ENCODE data around the gene MYRFL.

Gene MYRFL

DNA sequence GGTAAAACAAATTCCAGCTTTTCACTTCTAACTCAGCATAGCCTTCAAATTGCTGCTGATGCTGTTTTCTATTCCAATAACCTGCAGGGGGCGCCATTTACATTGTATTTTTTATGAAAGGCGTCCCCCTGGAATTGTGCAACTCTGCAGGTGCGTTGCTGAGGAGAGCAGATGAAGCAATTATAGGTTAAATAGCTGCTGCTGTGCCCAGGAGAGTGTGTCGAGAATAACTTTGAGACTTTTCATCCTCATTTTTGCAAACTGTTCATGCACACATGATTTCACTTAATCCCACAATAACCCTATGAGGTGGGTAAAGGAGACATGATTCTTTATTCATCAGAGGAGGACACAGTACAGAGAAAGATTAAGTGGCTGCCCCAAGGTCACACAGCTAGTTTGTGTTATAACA, 75.7 kb downstream of the MYRFL start:
- no peak for FAIRE-seq

DNA sequence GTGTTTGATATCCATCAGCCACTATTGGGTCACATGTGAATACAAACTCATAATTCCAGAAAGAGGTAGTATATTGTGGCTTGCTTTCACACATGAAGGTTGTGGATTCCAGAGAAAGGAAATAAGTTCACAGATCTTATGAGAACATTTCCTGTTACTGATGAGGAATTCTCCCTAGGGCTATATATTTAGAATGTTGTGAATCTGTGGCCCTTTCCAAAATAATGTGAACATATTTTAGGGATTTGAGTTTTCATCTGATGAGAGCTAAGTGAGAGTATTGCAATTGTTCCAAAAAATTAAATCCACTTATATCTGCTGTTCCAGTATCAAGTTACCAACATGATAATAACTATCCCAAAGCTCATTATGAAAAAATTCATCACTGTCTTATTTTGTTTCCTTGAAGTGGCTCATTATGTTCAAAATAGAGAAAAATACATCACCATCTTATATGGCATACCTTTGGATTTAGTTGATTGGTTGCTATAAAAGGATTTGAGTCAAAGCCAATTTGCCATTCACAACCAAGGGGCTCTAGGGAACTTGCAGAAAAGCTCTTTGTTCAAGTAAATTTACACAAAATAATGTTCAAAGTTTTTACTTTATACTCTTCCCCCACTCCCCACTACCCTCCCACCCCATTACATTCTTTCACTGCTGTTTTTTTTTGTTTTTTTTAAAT, 76.3 kb downstream of the MYRFL start:
- no peak for FAIRE-seq

DNA sequence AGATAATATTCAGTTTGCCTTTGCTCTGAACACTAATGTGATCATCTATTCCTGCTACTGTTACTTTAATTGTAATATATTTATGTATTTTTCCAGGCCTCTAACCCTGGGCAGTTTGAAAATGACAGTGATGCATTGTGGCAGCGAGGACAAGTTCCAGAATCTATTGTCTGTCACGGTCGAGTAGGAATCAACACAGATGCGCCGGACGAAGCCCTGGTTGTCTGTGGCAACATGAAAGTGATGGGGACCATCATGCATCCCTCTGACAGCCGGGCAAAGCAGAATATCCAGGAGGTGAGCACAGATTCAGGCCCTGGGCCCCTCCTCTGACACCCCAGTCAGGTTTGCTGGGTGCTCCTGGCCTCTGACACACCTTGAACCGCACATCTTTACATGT, 78.5 kb downstream of the MYRFL start:
- FAIRE-seq, result no peak

DNA sequence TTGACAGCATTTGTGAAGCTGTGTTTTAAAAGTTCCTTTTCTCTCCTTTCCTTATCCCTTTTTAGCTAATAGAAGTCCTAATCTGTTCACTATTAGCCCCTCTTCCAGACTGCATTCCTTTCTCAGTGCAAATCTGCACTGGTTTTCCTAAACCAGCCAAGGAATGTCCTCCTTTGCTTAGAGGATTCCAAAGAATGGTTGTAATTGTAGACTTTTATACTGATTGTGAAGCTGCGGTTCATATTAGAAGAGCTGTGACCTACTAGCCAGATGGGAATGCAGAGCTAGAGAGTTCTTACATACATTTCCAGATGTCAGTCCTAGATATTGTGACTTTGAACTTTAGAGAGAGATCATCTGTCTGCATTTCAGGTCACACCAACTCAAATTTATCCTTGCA, 79.8 kb downstream of the MYRFL start:
- FAIRE-seq, result no peak

DNA sequence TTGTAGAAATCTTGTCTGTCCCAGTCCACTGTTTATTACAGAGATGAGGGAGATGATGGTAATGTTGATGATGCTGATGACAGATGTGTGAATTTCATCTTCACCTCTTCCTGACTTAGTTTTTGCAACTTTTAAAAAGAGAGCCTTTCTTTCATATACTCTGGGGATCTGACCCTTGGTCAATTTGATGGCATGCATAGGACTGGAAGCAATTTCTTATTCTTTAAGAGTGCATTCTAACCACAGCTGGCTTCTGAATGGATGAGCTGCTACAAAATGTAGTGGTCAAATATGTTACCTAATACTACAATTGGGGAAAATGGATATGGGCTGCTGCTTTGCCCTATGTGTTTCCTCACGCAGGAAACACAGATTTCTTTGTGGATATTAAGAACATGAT, 80.8 kb downstream of the MYRFL start:
- FAIRE-seq, result no peak

DNA sequence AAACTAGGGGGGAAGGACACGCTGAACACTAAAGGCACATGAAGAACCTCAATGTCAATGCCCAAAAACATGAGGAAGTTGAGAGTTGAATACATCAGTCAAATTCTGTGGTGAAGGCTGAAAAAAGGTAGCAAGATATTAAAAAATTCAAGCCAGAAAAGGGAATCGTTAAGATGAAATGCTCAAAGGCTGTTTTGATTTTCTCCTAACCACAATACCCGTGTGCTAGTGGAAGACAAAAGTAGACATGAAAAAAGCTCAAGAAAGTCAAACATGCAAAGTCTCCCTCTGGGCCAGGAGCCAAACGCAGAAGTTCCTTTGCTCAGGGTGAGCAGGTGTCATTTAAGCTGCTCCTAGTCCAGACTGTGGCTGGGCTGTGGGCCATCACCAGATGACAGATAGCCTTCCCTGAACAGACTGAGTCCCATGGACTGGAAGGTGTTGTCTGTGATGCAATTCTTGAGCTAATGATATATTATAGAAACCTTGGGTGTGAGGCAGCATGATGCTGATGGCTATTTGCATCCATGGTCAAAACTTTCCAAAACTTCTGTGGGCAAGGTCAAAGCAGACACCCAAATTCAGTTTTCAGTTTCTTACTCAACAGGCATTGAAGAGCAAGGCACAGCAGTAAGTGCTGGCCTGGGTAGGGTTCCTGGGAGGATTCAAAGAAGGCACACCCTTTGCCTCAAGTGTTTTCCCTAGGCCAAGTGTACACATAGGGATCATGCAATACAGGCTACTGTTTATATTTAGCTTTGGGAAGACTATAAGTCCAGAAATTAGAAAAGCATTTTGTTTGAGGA, 81.6 kb downstream of the MYRFL start:
- FAIRE-seq, result no peak

DNA sequence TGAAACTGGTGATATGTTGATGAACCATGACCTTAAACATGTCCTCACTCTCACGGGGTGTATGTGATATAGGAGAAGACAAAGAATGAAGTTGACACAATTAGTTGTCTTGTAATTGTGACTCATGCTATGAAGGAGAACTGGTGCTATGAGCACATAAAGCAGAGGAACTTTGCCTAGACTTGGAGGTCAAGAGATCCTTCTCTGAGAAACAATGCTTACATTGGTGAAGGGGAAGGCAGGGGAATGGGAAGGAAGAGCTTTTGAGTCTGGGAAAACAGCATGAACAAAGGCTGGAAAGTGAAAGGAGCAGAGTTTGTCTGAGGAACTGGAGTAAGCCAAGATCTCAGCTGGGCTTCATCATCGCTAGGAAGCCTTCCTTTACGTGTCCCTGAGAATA, 83.2 kb downstream of the MYRFL start:
- FAIRE-seq, result no peak

DNA sequence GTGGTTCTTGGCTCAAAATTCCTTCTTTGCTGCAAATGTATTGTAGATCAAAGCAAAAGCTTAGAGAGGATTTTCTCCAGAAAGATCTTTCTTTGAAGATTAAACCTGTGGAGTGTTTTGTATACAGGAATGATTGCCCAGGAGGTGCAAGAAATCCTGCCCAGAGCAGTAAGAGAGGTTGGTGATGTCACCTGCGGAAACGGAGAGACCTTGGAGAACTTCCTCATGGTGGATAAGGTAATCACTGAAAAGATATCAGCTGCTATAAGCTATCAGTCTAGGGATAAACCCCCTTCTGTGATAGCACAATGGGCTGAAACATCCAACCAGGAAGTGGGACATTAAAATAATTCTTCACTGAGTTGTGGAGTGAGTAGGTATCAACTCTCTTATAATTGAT, 85.7 kb downstream of the MYRFL start:
- no peak for FAIRE-seq

DNA sequence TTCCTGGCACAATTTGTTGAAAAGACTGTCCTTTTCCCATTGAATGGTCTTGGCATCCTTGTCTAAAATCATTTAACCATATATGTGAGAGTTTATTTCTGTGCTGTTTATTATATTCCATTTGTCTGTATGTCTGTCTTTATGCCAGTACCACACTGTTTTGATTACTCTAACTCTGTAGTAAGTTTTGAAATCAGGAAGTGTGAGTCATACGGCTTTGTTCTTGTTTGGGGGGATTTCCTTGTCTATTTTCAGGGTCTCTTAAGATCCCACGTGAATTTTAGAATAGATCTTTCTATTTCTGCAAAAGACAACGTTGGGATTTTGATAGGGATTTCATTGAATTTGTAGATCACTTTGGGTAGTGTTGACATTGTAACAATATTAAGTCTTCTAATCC, 88.5 kb downstream of the MYRFL start:
- no peak for FAIRE-seq

DNA sequence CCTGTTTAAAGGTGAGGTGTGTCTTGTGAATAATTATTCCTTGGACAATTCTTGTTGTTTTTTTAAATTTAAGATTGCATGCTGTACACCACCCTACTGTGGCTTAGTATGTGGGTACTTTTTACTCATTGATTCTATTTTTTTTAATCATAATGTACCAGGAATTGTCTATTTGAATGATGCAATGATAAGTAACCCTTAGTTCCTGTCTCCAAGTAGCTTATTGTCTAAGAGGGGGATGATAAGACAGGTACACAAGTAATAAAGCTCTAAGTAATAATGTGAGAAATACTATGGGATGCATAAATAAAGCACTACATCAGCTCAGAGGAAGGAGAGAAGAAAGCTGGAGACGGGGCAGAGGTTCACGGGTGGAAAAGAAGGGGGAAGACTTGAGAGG, 90.9 kb downstream of the MYRFL start:
- FAIRE-seq, result no peak

DNA sequence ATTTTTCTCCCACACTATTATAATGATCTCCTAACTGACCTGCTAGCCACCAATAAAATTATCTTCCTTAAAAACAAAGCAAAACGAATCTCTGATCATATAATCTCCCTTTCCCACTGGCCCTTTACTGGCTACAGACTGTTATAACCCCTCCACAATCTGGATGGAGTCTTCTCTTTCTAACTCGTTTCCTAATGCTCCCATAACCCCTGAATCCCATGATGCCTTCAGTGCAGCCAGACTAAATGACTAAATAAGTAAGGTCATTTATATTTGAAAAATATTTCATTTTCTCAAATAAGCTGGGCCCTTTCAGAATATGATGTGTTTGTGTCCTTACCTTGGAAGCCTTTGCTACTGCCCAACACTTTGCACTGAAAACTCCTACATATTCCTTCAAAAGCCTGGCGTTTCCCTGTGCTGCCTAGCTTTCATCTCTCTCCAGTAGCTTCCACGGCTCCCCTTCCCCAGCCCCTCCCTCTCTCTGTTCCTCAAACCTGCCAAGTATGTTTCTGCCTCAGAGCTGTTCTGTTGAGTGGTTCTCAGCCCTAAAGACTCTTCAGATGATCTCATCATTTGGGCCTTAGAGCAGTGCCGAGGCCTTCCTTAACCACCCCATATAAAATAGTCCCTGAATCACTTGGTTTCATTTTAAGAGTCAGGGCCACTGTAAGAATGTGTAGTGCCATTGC, 91.7 kb downstream of the MYRFL start:
- FAIRE-seq, result no peak

DNA sequence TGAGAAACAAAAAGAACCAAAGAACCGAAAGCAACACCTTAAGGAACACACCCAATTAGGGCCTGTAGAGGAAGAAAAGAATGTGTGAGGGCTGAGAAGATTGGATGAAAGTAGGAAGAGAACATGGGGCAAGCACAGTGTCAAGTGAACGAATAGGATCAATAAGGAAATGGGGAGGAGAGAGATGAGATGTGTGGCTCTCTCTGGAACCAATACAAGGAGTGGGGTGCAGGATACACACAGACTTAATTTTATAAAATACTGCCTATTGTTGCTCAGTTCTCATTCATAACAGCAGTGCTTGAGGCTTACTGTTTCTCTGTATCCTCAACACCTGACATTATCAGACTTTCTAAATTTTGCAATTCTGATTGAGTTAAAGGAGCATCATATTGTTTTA, 93.3 kb downstream of the MYRFL start:
- FAIRE-seq, result no peak

DNA sequence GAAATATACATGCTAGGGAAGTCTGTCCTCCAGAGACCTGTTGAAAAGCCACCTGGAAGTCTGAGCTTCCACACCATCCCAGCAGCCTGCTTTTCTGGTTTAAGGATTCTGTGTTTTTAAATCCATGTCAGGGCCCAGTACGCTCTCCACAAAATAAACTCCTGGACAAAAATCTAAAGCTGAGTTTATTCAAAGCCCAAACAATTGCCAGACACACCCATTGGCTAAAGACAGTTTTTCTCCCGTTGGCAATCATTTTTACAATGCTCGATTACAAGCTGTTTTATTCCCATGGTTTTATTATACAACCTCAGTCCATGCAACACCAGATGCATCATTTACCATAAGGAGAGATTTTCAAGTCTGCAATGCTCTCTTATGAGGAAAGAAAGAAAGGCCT, 94.5 kb downstream of the MYRFL start:
- no peak for FAIRE-seq

DNA sequence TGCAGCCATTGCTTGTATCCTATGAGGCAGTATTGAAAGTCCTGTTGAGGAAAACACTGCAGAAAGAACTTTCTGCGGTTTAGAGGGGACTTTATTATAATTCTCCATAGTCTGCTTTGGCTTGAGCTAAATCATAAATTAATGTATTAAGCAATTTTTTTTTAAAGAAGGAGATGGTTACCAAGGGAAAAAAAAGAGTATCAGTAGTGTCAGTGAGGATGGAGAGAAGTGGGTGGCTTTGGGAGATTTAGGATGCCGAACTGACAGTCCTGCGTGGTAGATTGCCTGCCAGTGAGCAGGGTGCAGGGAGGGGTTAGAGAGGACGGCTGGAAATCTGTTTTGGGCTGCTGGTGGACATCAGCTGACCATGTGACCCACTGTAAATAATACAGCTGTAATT, 96.8 kb downstream of the MYRFL start:
- no peak for FAIRE-seq

DNA sequence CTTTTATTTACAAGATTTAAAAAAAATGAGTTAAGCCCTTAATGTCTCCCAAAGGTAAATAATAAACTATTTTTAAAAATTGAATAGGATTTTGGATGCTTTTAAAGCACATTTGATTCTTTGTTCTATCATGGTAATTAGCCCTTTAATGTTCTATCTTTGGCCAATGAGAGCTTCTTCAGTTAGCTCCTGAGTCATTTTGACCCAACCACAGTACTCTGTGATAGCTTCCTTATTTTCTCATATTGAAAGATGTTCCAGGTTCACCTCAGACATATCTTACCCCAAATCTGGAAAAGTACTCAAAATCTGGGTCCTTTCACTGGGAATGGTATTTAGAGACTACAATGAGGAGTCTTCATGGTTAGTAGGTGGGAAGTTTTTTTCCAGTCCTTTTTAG, 98.0 kb downstream of the MYRFL start:
- no peak for FAIRE-seq

DNA sequence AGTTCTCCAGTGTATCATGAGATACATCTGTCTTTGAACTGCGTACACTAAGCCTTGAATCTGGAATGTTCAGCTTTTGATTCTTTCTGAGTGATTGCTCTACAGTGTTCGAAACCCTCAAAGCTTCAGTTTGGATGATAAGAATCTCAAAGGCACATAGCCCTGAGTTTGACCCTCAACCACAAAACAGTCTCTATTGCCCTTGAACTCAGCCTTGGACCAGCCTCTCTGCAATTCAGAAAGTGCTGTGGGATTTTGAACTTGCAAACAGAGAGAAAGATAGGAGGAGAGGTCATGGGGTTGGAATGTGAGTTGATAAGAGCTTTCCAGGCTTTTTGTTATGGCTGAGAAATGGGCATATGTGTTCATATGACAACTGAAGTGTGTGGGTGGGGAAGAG, 100.3 kb downstream of the MYRFL start:
- FAIRE-seq, result no peak

DNA sequence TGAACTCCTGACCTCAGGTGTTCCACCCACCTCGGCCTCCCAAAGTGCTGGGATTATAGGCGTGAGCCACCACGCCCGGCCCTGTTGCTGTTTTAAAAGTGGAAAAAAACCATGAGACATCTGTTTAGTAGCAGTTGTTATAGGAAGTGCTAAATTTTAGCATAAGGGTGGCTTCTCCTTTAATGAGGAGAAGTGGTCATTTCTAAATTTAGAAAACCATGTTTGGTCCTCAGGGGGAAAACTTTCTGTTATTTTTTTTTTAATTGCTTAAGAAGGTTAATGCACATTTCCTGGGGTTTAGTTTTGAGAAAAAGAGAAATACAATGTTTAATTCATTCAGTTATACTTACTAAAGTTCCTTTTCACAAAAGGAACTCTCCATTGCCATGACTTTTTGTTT, 102.1 kb downstream of the MYRFL start:
- no peak for FAIRE-seq

DNA sequence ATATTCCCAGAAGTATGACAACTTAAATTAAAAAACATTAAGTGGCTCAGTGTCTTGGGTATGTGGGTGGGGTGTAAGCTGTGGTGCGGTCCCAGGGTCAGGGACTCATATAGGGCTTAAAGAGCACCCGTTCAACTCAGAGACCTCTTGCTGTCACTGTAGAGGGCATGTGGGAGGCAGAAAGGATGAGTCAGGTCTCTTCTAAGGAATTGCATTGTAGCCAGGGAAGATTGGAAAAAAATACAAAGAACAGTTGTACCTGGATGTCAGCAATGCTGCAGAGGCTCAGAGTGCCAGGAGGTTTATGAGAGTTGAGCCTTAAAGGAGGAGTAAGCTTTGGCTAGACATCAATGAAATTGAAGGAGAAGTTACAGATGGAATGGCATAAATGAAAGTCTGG, 104.1 kb downstream of the MYRFL start:
- FAIRE-seq, result no peak

DNA sequence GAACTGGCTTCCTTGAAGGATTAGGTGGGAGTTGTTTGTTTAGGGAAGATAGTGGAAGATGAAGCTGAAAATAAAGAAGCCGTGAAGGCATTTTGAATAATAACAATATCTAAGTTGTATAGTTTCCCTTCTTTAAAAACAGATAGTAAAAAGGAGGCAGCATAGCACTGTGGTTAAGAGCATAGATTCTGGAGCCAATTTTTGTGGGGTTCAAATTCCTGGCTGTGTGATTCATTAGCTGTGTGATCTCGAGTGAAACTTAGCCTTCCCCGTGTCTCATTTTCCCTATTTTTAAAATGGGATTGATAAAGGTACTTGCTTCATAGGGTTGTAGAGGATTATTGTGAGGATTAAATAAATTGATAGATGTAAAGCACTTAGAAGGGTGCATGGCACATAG, 104.5 kb downstream of the MYRFL start:
- no peak for FAIRE-seq

DNA sequence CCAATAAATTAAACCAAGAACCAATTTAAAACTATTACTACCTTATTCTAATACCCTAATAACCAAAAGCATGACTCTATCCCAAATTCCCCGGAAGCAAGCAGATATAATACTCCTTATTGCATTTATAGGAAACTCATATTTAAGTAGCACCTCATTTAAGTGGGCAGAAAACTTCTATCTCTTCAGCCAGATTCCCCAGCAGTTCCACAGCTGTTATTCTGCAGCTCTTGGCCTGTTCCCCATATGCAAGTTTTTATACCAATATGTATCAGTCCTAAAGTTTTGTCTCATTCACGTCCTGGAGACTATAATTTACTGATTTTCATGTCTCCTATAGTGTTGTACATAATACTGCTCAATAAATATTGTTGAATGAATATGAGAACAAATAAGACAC, 106.5 kb downstream of the MYRFL start:
- FAIRE-seq, result no peak

DNA sequence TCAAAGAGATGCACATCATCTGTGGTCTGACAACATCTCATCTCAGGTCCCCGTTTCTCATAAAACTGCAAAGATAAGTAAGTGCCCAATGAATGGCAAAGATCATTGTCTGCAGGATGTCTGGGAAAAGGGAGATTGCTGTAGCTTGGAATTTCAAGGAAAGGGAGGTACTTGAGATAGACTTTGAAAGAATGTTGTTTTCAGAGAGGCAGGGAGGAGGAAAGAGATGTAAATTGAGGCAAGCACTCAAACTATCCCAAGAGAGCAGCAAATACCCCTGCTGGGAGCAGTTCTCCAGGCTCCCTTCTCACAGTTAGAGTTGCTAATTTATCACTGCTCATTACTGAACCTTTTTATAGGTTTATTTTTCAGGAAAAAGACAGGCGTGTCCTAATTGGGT, 107.1 kb downstream of the MYRFL start:
- FAIRE-seq, result no peak

DNA sequence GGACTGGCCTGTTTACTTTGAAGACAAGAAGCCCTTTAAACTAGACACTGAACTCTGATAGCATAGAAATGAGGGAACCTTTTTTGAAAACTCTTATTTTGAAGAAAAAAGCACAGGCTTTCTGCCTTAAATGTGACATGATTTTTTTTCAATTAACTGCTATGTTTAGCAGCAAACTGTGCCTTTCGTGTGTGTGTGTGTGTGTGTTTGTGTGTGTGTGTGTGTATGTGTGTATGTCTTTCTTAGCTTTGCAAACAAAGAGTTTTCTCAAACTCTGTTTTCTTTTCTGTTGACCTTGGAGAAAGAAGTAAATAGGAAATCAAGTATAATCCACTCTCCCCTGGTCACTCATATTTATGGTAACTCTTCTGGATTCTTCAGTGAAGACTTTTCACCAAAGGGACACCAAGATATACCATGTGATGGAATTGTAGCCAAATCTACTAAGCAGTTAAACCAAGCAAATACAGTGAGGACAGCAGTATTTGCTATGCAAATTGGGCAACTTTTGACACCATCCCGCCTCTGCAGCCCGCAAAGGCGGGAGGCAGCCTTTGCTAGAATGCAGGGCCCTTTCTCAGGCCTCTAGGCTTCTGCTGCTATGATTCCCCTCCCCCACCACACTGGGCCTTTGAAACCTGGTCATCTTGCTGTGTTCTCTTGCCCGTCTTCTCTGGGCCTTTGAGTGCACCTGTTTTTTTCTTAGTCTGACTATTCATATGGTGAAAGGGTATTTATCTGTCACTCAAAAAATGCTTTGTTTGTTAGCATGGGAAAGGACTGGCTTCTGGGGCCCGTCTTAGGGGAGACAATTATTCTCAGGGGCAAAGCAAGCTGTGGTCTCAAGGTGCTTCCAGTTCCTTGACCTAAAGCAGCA, 107.9 kb downstream of the MYRFL start:
- no peak for FAIRE-seq

DNA sequence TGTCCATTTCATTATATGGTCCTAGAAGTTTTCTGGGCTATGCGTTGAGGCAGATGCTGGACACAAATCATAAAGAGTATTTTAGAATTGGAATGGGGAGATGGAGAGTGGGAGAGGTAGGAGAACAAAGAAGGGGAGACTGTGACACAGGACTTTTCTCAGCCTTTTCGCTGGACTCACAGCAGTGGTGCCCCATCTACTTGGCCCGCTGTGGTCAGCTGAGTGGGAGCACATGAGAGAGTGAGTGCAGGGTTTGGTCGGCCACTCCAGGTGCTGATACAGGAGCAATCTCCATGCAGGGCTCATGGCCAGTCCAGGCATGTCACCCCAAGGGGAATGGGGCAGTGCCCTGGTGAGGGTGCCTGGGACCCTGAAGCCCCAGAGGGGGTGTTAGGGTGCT, 109.0 kb downstream of the MYRFL start:
- no peak for FAIRE-seq
